DMS153 treated with DMSO at 0.1 percent for 48 hours (cell line): ENCODE measurements around the gene CELA3B.
"Not testable (repeated sequence)": the region's sequence is repeated elsewhere in the genome, so short reads cannot be mapped to it uniquely, and the experiment has no call there.

Source experiments
- DNase-seq: peaks from one replicate; lab custom pipeline; 2025; ENCODE audit not compliant: unreplicated experiment; lab: John Stamatoyannopoulos, UW

The CELA3B gene

GRCh38 chr1:21974699-21975098 is 2.1 kb upstream of the CELA3B start:
- DNase-seq, result peak; percentile 29

DNA sequence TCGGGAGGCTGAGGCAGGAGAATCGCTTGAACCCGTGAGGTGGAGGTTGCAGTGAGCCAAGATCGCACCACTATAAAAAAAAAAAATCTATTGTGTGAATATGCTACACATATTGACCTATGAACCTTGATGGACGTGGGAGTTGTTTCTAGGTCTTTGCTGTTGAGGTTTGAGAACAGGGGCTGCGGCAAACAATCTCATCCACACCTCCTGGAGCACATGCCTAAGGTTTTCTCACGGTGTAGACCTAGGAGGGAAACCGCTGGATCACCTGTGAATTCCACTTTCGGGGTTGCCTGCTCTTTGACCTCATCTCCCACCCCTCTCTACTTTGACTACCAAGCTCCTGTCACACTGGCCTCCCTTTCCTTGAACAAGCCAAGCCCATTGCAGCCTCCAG is 1.5 kb upstream of the CELA3B start:
- not testable (repeated sequence) for DNase-seq

- DNase-seq, result not testable (repeated sequence)
Observed at GRCh38 chr1:21978209-21978608, 1.4 kb downstream of the CELA3B start.

- not testable (repeated sequence) for DNase-seq
Observed at GRCh38 chr1:21980515-21981220, 3.8 kb downstream of the CELA3B start.

GRCh38 chr1:21981253-21981652 is 4.4 kb downstream of the CELA3B start:
- not testable (repeated sequence) for DNase-seq

DNA sequence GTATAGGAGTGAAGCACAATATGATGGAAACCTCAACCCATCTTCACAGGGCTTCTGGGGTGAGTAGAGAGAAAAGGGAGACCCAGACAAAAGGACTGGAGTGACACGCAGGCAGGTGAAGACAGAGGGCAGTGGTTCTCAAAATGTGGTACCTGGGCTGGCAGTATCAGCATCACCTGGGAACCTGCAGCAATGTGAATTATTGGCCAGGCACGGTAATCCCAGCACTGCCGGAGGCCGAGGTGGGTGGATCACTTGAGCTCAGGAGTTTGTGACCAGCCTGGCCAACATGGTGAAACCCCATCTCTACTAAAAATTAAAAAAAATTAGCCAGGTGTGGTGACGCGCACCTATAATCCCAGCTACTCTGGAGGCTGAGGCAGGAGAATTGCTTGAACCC is 5.3 kb downstream of the CELA3B start:
- DNase-seq, result not testable (repeated sequence)

- DNase-seq, result not testable (repeated sequence)
Observed at GRCh38 chr1:21983539-21983938, 6.7 kb downstream of the CELA3B start.

- not testable (repeated sequence) for DNase-seq
Observed at GRCh38 chr1:21985893-21986292, 9.1 kb downstream of the CELA3B start.

- DNase-seq, result not testable (repeated sequence)
Observed at GRCh38 chr1:21986386-21986785, 9.6 kb downstream of the CELA3B start.

GRCh38 chr1:21989672-21990393 is 13.0 kb downstream of the CELA3B start:
- not testable (repeated sequence) for DNase-seq

DNA sequence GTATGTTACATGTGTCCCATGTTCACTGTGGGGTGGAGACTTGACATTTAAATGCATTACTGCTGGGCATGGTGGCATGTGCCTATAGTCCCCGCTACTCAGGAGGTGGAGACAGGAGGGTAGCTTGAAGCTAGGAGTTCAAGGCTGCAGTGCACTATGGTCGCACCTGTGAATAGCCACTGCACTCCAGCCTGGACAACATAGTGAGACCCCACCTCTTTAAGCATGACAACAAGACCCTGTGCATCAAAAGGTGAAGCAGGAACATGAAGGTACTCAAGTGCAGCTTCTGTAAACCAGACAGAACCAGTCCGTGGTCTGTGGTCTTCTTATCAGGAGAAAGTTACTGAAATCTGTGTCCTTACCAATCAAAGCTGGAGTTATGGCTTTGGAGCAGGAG is 15.4 kb downstream of the CELA3B start:
- DNase-seq, result not testable (repeated sequence)

DNA sequence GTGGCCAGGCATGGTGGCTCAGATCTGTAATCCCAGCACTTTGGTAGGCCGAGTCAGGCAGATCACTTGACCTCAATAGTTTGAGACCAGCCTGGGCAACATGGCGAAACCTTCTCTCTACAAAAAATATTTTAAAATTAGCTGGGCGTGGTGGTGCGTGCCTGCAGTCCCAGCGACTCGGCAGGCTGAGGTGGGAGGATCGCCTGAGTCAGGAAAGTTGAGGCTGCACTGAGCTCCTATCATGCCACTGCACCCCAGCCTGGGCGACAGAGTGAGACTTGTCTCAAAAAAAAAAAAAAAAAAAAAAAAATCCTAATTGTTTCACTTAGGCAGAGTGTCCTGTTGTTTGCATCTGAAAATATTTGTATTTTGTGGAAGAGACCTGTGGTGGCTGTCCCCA is 17.9 kb downstream of the CELA3B start:
- not testable (repeated sequence) for DNase-seq

GRCh38 chr1:21996663-21996970 is 19.8 kb downstream of the CELA3B start:
- not testable (repeated sequence) for DNase-seq

DNA sequence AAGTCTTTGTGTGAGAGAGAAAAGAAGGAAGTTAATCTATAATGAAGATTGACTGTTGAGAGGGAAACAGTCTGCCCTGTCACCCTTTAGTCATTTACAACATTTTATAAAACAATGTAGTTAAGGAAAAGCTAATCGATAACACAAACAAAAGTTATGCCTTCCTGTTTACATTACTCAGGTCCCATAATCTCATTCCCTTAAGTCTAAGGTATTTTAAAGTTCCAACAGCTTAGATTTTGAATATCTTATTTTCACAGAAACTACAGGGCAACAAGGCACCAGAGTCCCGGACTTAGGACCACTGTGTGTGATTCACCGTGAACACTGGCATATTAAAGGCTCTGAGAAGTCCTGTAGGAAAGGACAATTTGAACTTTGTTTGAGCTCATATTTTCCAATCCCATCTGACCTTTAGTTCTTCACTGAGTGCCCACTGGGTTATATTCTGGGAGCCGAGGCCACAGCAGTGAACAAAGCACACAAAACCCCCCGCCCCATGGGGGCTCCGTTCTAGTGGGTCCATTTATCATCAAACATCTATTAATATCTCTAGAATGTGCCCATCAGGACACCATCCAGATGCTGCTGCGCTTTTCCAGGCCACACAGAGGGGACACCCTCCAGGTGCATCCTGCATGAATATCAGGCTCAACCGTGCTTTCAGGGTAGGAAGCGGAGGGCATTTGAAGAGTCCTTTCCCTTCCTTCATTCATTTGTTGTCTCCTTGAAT is 21.2 kb downstream of the CELA3B start:
- not testable (repeated sequence) for DNase-seq

GRCh38 chr1:21998624-21999294 is 21.9 kb downstream of the CELA3B start:
- DNase-seq, result not testable (repeated sequence)

DNA sequence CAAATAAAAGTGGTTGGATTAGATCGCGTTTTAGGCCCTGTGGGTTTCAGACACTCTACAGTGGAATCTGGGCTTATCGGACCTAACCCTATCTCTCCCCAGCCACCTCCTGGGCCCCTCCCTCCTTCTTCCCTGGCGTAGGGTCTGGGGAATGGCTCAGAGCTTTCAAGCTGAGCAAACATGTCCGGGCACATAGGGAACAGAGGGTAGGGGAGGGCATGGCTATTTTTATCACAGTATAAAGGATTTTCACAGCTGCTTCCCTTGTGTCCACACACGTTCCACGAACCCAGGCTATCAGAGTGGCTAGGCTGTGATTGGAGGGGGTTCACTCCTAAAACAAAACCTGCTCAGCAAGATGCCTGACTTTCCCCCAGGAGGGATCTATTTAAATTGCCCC is 22.8 kb downstream of the CELA3B start:
- DNase-seq, result not testable (repeated sequence)

- no peak for DNase-seq
Observed at GRCh38 chr1:22001409-22001808, 24.6 kb downstream of the CELA3B start, which contains the start of gene CELA3A. TSS of gene CELA3A (plus strand) at chr1:22001657. CDS start at chr1:22001675, 18 bp downstream.

- not testable (repeated sequence) for DNase-seq
Observed at GRCh38 chr1:22002461-22002860, 25.6 kb downstream of the CELA3B start.

- not testable (repeated sequence) for DNase-seq
Observed at GRCh38 chr1:22002875-22003274, 26.1 kb downstream of the CELA3B start.

DNA sequence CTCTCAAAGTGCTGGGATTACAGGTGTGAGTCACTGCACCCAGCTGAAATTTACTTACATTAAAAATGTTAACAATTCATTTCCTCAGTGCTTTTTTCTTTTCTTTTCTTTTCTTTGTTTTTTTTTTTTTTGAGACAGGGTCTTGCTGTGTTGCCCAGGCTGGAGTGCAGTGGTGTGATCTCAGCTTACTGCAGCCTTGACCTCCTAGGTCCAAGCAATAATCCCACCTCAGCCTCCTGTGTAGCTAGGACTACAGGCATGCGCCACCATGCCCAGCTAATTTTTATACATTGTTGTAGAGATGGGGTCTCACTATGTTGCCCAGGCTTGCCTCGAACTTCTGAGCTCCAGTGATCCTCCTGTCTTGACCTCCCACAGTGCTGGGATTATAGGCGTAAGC is 27.1 kb downstream of the CELA3B start:
- DNase-seq, result not testable (repeated sequence)
